Stomach (tissue), 9 donors: Measurements from ENCODE around the gene RGS21. TPM values are rescaled to one million over a fixed set of nuclear protein-coding genes. Genes with fewer than 3 reads are reported as not detected.

Experiments
- DNase-seq, 2 donors: peaks; one replicate each; pipeline versions ENCODE4 v3.0.0 to v3.0.0-alpha.2; 2013 to 2019
- H3K27ac ChIP-seq, 5 donors: fragments of 200-600 bp in 4 of 5; sonication (generic) in 4 of 5; one replicate each; pipeline ENCODE4 v1.5.1; 2013 to 2019; ENCODE audit warnings: mild to moderate bottlenecking in 1 of 5, moderate library complexity in 1 of 5
- H3K27me3 ChIP-seq, 3 donors: fragments of 200-600 bp; sonication (generic); one replicate each; pipeline ENCODE4 v1.5.1; 2017 to 2019; ENCODE audit warnings: mixed run types in 1 of 3
- H3K36me3 ChIP-seq, 4 donors: fragments of 200-600 bp; sonication (generic); 1 replicate in 3 of 4; 2 replicates in 1 of 4; pipeline ENCODE4 v1.5.1; 2016 to 2019
- H3K4me1 ChIP-seq, 4 donors: fragments of 200-600 bp; sonication (generic); one replicate each; pipeline ENCODE4 v1.5.1; 2016 to 2019
- H3K4me3 ChIP-seq, 4 donors: fragments of 200-600 bp; sonication (generic) in 3 of 4; one replicate each; pipeline ENCODE4 v1.5.1; 2016 to 2019; ENCODE audit warnings: mild to moderate bottlenecking in 1 of 4
- H3K9me3 ChIP-seq, 4 donors: fragments of 200-600 bp; sonication (generic); one replicate each; pipeline ENCODE4 v1.5.1; 2016 to 2019
- CTCF ChIP-seq, 7 experiments: fragments of 450-650 bp in 4 of 7; fragments of 200-600 bp in 3 of 7; sonication (generic) in 3 of 7; IDR thresholded peaks; one replicate each; pipeline ENCODE4 v1.5.1; 2016 to 2019; ENCODE audit warnings: antibody characterized with exemption in 7 of 7, control low read depth in 2 of 7, mild to moderate bottlenecking in 1 of 7
- EP300 ChIP-seq: sonication (generic); formaldehyde crosslinking; IDR thresholded peaks from one replicate; pipeline ENCODE4 v1.6.1; 2017; ENCODE audit warnings: antibody characterized with exemption
- POLR2A ChIP-seq, 4 donors: fragments of 450-650 bp; IDR thresholded peaks; one replicate each; pipeline ENCODE4 v1.6.1; 2016; ENCODE audit warnings: antibody characterized with exemption in 4 of 4, control low read depth in 2 of 4, mild to moderate bottlenecking in 1 of 4, moderate library complexity in 1 of 4
- POLR2AphosphoS5 ChIP-seq, 3 donors: sonication (generic); formaldehyde crosslinking; IDR thresholded peaks; one replicate each; pipeline ENCODE4 v1.6.1; 2016; ENCODE audit warnings: antibody characterized with exemption in 3 of 3
- WGBS, 5 donors: extraction: QIAGEN DNeasy Blood & Tissue Kit in 3 of 5; methylation state at CpG; one replicate each; pipeline versions ENCODE4 v1.1.5 to v1.1.7; 2013 to 2018; 5-methylcytosine and 5-hydroxymethylcytosine counted together
- intact Hi-C: fragments of 100-400 bp; cut with DNase I; formaldehyde crosslinking; loops from one replicate; pipeline ENCODE4 v1.15.1; 2023; ENCODE audit warnings: low total_unique reads
- polyA plus RNA-seq, 3 donors: library from polyadenylated mRNA; stranded (reverse); fragments of 200-250 nt; gene quantifications; one replicate each; pipeline ENCODE4 v1.2.3, GENCODE V29; 2013
- total RNA-seq, 5 donors: library from RNA; depleted of rRNA; stranded (reverse); fragments of >200 nt; gene quantifications; one replicate each; pipeline versions ENCODE4 v1.1.0 to v1.2.3, GENCODE V29; 2014 to 2016
- donor health status: healthy with polysubstance abuse.
- donor health status: Bipolar disorder and iron deficiency.
- donor health status: healthy.

The RGS21 gene
- total and polyA plus RNA-seq, 8 donors, result not detected

GRCh38 chr1:192399161-192399560 is 82.4 kb downstream of the RGS21 start:
- H3K36me3 ChIP-seq, result no peaks in the 10 kb centered on the region
- WGBS, 5 donors, result 22 to 39% (median 30%) methylated on average over 4 of the region's 4 CpGs
- TF ChIP-seq POLR2A (IDR thresholded peaks at IDR 0.05) (no peak), POLR2AphosphoS5 (IDR thresholded peaks at IDR 0.05) (no peak), EP300 (no peak), CTCF (IDR thresholded peaks at IDR 0.05) (no peak)
- no peaks in the 10 kb centered on the region for H3K9me3 ChIP-seq
- intact Hi-C loops, result no loop called here
- no peak overlapping the region for H3K27ac ChIP-seq
- H3K4me1 ChIP-seq, result peaks cover 0 to 7% (median 0%) of the 10 kb centered on the region in 4 donors
- no peaks in the 10 kb centered on the region for H3K27me3 ChIP-seq
- peak in 1 of 2 donors; percentile 41 for DNase-seq
- H3K4me3 ChIP-seq, result no peak overlapping the region

- DNase-seq, result peak in 1 of 2 donors; percentile 8
- H3K27ac ChIP-seq, result no peak overlapping the region
- 37 to 68% (median 41%) methylated on average over 1 of the region's 1 CpG for WGBS, 5 donors
Measured at GRCh38 chr1:192401825-192402224, 85.0 kb downstream of the RGS21 start.

GRCh38 chr1:192402571-192402970 is 85.8 kb downstream of the RGS21 start:
- Histone ChIP-seq H3K27ac (no peak overlapping the region), H3K4me1 (peaks cover 0 to 7% (median 0%) of the 10 kb centered on the region in 4 donors), H3K9me3 (no peaks in the 10 kb centered on the region), H3K36me3 (no peaks in the 10 kb centered on the region), H3K27me3 (no peaks in the 10 kb centered on the region), H3K4me3 (no peak overlapping the region)
- DNase-seq, result peak in 1 of 2 donors; percentile 14
- TF ChIP-seq POLR2AphosphoS5 (IDR thresholded peaks at IDR 0.05), result no peak
- TF ChIP-seq EP300, result no peak
- TF ChIP-seq CTCF (IDR thresholded peaks at IDR 0.05), result no peak
- no peak for TF ChIP-seq POLR2A (IDR thresholded peaks at IDR 0.05)
- intact Hi-C loops, result no loop called here

More at GRCh38 chr1:192401825-192402224, 85.0 kb downstream of the RGS21 start:
- H3K4me1 ChIP-seq, result peaks cover 0 to 7% (median 0%) of the 10 kb centered on the region in 4 donors
- TF ChIP-seq CTCF (IDR thresholded peaks at IDR 0.05) (no peak), EP300 (no peak), POLR2AphosphoS5 (IDR thresholded peaks at IDR 0.05) (no peak)
- intact Hi-C loops, result no loop called here
- no peak overlapping the region for H3K4me3 ChIP-seq
- no peaks in the 10 kb centered on the region for H3K36me3 ChIP-seq
- no peaks in the 10 kb centered on the region for H3K27me3 ChIP-seq
- no peaks in the 10 kb centered on the region for H3K9me3 ChIP-seq

GRCh38 chr1:192407206-192407605 is 90.4 kb downstream of the RGS21 start:
- no peak for TF ChIP-seq POLR2AphosphoS5 (IDR thresholded peaks at IDR 0.05)
- TF ChIP-seq EP300, result no peak
- TF ChIP-seq CTCF (IDR thresholded peaks at IDR 0.05), result no peak
- no peak for TF ChIP-seq POLR2A (IDR thresholded peaks at IDR 0.05)
- peak in 1 of 2 donors; percentile 28 for DNase-seq
- Histone ChIP-seq H3K27me3 (no peaks in the 10 kb centered on the region), H3K4me1 (peaks cover 0 to under 1% (median 0%) of the 10 kb centered on the region in 4 donors), H3K27ac (no peak overlapping the region), H3K4me3 (no peak overlapping the region), H3K9me3 (no peaks in the 10 kb centered on the region), H3K36me3 (no peaks in the 10 kb centered on the region)
- intact Hi-C loops, result no loop called here
- WGBS, 5 donors, result 20 to 42% (median 24%) methylated on average over 3 of the region's 3 CpGs

Other genes starting within 250 kb of the RGS21 start
- gene RGS18, start 158.5 kb upstream of the RGS21 start, total RNA-seq, result 1 to 10 TPM in 3 of 5 donors, not detected in 2; 2.5 to 4.0 (median 3.6) TPM
- 1 to 10 TPM in 2 of 3 donors, under 1 TPM in 1; 0.38 to 3.8 (median 1.8) TPM for gene RGS18, start 158.5 kb upstream of the RGS21 start, polyA plus RNA-seq